Endodermal cell (in vitro differentiated cells): ENCODE data around the gene KLF7. TPM values are rescaled to one million over a fixed set of nuclear protein-coding genes. Genes with fewer than 3 reads are reported as not detected.
A peak's percentile ranks its signal among the peaks of the same experiment; 100 is the strongest.

Experiments used
- DNase-seq: peaks from one replicate; pipeline ENCODE4 v3.0.0-alpha.2; 2017
- H3K27ac ChIP-seq: 2 replicates; pipeline ENCODE4 v1.5.1; 2013; ENCODE audit warnings: mild to moderate bottlenecking, low read depth, low read length, moderate library complexity
- H3K27me3 ChIP-seq: 2 replicates; pipeline ENCODE4 v1.6.1; 2013; ENCODE audit warnings: mild to moderate bottlenecking, low read length, moderate library complexity; ENCODE audit not compliant: insufficient read depth, control insufficient read depth, poor library complexity, severe bottlenecking
- H3K36me3 ChIP-seq: 2 replicates; pipeline ENCODE4 v1.7.0; 2013; ENCODE audit warnings: mild to moderate bottlenecking, low read length, moderate library complexity; ENCODE audit not compliant: control insufficient read depth, insufficient read depth
- H3K4me1 ChIP-seq: one replicate; pipeline ENCODE4 v1.7.0; 2013; ENCODE audit warnings: low read length; ENCODE audit not compliant: control insufficient read depth, insufficient read depth
- H3K4me3 ChIP-seq: 2 replicates; pipeline ENCODE4 v1.5.1; 2013; ENCODE audit warnings: mild to moderate bottlenecking, low read length, moderate library complexity
- H3K9ac ChIP-seq: 2 replicates; pipeline ENCODE4 v1.6.1; 2013; ENCODE audit warnings: mild to moderate bottlenecking, low read length, moderate library complexity; ENCODE audit not compliant: poor library complexity, severe bottlenecking; ENCODE audit errors: extremely low read depth
- H3K9me3 ChIP-seq: 2 replicates; pipeline ENCODE4 v1.6.1; 2013; ENCODE audit warnings: mild to moderate bottlenecking, low read length, moderate library complexity; ENCODE audit not compliant: control insufficient read depth
- H3K27ac Mint-ChIP-seq: 2 replicates; pipeline ENCODE4 v1.8.0; 2020; ENCODE audit warnings: mixed read lengths
- H3K27me3 Mint-ChIP-seq: 2 replicates; pipeline ENCODE4 v1.8.0; 2021; ENCODE audit warnings: mild to moderate bottlenecking, mixed read lengths; ENCODE audit not compliant: insufficient read depth
- H3K36me3 Mint-ChIP-seq: 2 replicates; pipeline ENCODE4 v1.8.0; 2020; ENCODE audit warnings: low read depth, mixed read lengths
- H3K4me1 Mint-ChIP-seq: 2 replicates; pipeline ENCODE4 v1.8.0; 2020; ENCODE audit warnings: mixed read lengths
- H3K4me3 Mint-ChIP-seq: 2 replicates; pipeline ENCODE4 v1.8.0; 2020; ENCODE audit warnings: mild to moderate bottlenecking, moderate library complexity, mixed read lengths
- H3K9me3 Mint-ChIP-seq: 2 replicates; pipeline ENCODE4 v1.8.0; 2020; ENCODE audit warnings: mild to moderate bottlenecking, mixed read lengths
- WGBS, 2 experiments: methylation state at CpG; one replicate each; pipeline versions ENCODE4 v1.1.5 to v1.1.7; 2013; ENCODE audit warnings: missing lambda C conversion rate in 2 of 2, mixed read lengths in 1 of 2; ENCODE audit not compliant: insufficient coverage in 1 of 2, insufficient read length in 1 of 2; 5-methylcytosine and 5-hydroxymethylcytosine counted together
- total RNA-seq, 2 donors: library from RNA; stranded (reverse); fragmentation: NEBNext Ultra II Directional in 1 of 2; extraction: Animal tissue kit (Norgen Biotek cat#: 25700) in 1 of 2; gene quantifications; 2 replicates in 1 of 2; 3 replicates in 1 of 2; pipeline ENCODE4 v1.2.1, GENCODE V29; 2021
- TF ChIP-seq, protein P1 (sequence below): fragments of 200-600 bp; sonication (generic); conservative IDR thresholded peaks from 2 replicates; pipeline ENCODE4 v1.5.0; 2021; ENCODE audit warnings: antibody characterized with exemption, mild to moderate bottlenecking

KLF7 gene
- total RNA-seq, 2 donors from 2014 or later = 27.4 to 27.8 TPM

DNA sequence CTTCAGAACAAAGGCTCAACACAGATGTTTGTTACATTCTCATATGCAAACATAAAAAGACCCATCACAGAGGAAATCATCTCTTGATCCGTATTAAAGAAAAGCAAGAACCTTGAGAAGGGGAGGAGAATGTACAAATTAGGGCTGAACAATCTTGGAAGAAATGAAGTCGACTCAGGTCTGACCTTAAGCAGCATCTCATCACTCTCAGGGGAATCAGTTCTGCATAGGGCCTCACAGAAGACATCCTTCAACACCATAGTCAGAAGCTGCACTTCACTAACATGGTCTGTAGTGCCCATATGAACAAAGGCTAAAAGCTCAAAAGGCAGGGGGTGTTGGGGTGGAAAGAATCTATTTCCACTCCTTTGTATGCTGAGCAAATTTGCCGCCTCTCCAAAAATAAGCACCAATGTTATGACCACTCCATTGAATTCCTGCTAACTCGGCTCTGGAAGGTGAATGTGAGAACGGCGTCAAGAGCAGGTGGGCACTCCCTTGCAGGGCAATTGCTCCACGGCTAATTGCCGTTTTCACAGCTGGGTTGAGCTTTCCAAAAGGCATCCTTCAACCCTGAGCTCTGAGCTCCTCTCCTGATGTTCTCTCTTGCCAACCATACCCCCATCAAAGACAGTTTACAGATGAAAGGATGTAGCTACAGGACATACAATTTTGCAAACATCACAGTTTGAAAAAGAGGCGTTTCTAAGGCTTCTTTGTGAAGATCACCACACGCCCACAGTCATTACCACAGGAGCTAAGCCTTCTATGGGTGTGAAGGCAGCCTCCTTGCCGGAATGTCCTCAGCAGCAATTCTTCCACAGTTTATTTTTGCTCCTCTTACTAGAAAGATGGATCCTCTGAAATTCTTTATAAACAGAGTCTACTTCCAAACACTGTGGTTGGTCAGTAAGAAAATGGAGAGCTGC lies 10.0 kb downstream of the KLF7 start:
- no peaks in the 10 kb centered on the region for H3K27me3 Mint-ChIP-seq
- Histone ChIP-seq H3K4me1 (peaks cover 19% of the 10 kb centered on the region), H3K27me3 (no peaks in the 10 kb centered on the region), H3K27ac (no peak overlapping the region), H3K36me3 (peaks cover 42% of the 10 kb centered on the region), H3K9ac (no peak overlapping the region), H3K9me3 (no peaks in the 10 kb centered on the region), H3K4me3 (no peak overlapping the region)
- TF ChIP-seq, protein P1, sequence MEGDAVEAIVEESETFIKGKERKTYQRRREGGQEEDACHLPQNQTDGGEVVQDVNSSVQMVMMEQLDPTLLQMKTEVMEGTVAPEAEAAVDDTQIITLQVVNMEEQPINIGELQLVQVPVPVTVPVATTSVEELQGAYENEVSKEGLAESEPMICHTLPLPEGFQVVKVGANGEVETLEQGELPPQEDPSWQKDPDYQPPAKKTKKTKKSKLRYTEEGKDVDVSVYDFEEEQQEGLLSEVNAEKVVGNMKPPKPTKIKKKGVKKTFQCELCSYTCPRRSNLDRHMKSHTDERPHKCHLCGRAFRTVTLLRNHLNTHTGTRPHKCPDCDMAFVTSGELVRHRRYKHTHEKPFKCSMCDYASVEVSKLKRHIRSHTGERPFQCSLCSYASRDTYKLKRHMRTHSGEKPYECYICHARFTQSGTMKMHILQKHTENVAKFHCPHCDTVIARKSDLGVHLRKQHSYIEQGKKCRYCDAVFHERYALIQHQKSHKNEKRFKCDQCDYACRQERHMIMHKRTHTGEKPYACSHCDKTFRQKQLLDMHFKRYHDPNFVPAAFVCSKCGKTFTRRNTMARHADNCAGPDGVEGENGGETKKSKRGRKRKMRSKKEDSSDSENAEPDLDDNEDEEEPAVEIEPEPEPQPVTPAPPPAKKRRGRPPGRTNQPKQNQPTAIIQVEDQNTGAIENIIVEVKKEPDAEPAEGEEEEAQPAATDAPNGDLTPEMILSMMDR = no peak
- H3K9me3 Mint-ChIP-seq = no peaks in the 10 kb centered on the region
- peak overlapping the region; percentile 86 for H3K27ac Mint-ChIP-seq
- H3K4me1 Mint-ChIP-seq = peaks cover 78% of the 10 kb centered on the region
- peak overlapping the region; percentile 11 for H3K4me3 Mint-ChIP-seq
- H3K36me3 Mint-ChIP-seq = no peaks in the 10 kb centered on the region
- WGBS, 2 experiments = 62 to 68% methylated on average over 9 to 11 of the region's 11 CpGs
- DNase-seq = peak; percentile 59

DNA sequence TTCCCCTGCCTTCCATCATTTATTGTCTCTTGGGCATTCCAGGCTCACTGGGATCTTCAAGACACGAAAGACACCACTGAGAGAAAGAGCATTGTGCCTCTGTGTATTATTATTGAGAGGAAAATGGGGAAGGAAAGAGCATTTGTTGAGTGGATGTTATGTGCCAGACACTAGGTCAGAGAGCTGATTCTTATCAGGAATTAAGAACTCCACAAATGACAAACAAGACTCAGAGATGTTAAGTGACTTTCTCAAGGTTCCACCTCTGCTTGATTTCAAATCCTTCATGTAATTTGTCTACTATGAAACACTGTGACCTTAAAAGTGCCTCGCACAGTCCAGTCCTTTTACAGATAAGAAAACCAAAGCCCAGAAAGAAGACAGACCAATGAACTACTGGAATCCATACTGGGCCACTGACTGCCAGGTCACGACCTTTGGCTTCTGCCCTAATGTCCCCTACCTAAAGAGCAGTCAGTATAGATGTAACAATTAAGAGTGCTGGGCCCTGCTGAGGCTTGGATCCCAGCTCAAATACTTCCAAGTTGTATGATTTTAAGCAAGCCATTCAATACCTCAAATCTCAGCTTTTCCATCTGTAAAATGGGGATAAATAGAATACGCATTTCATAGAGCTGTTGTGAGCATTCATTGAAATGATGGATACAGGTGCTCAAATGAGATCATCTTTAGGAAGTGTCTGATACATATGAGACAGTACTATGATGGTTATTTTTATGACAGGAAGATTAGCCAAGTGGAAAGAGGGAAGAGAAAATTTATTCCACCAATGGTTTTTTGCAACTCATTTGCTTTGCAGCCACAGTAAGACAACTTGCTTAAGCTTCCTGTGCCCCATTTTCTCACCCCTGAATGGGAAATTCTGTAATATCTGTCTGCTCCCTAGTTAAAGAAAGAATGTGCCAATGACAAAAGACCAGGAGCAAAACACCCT lies 10.9 kb downstream of the KLF7 start:
- 92 to 95% methylated on average over 3 to 4 of the region's 4 CpGs for WGBS, 2 experiments
- Mint-ChIP-seq H3K36me3 (no peaks in the 10 kb centered on the region), H3K9me3 (no peaks in the 10 kb centered on the region), H3K27ac (peak overlapping the region; percentile 86), H3K4me1 (peaks cover 77% of the 10 kb centered on the region), H3K27me3 (no peaks in the 10 kb centered on the region), H3K4me3 (no peak overlapping the region)
- H3K36me3 ChIP-seq = peaks cover 34% of the 10 kb centered on the region
- peaks cover 16% of the 10 kb centered on the region for H3K4me1 ChIP-seq
- TF ChIP-seq, protein P1 = no peak
- peak overlapping the region; percentile 45 for H3K27ac ChIP-seq
- no peaks in the 10 kb centered on the region for H3K9me3 ChIP-seq
- H3K4me3 ChIP-seq = peak overlapping the region; percentile 21
- no peaks in the 10 kb centered on the region for H3K27me3 ChIP-seq
- peak overlapping the region; percentile 52 for H3K9ac ChIP-seq
- no peak for DNase-seq

DNA sequence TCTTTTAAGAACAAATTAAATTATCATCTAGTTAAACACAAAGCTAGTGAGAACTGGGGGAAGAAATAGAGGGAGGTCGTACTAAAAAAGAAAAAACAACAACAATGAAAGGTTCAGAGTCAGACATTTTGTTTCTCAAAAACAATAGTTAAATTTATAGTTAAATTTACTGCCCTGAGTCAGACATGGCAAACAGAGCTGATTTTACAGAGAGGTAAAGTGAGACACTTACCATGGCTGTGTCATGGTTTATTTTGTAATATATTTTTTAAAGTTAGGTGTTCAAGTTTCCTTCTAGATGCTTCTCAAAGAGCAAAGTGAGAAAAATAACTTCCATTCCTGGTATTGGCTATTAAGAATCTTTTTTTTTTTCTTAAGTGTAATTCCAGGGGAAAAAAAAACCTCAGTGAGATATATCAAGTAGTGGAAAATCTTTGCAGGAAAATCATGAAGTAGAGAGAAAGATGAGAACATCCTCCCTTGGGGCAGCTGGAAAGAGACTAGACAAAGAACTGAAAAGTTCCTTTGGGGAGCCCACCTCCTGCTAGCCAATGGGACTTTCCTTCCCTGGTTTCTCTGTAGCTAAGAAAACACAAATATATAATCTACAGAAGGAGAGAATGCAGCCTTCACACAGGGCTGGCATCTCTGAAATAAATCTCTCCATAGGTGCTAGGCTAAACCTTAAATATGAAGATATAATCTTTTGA lies 12.3 kb downstream of the KLF7 start:
- Histone ChIP-seq H3K9me3 (no peaks in the 10 kb centered on the region), H3K4me3 (peak overlapping the region; percentile 21), H3K36me3 (peaks cover 27% of the 10 kb centered on the region), H3K27ac (no peak overlapping the region), H3K9ac (no peak overlapping the region), H3K27me3 (no peaks in the 10 kb centered on the region), H3K4me1 (peaks cover 16% of the 10 kb centered on the region)
- WGBS, 2 experiments = 75% methylated on average over 1 of the region's 1 CpG; no CpG with 5 or more reads in 1 of the 2 experiments
- no peaks in the 10 kb centered on the region for H3K27me3 Mint-ChIP-seq
- no peak for DNase-seq
- H3K27ac Mint-ChIP-seq = peak overlapping the region; percentile 86
- H3K9me3 Mint-ChIP-seq = no peaks in the 10 kb centered on the region
- H3K4me1 Mint-ChIP-seq = peaks cover 88% of the 10 kb centered on the region
- TF ChIP-seq, protein P1 = no peak
- peaks cover 4% of the 10 kb centered on the region for H3K36me3 Mint-ChIP-seq
- H3K4me3 Mint-ChIP-seq = no peak overlapping the region
